ENCODE measurements around the gene PASK.

Gene PASK

GRCh38 chr2:241081643-241082340, 67.5 kb downstream of the PASK start:
- no peak for DNase-seq (ENCODE audit: low spot score)

DNA sequence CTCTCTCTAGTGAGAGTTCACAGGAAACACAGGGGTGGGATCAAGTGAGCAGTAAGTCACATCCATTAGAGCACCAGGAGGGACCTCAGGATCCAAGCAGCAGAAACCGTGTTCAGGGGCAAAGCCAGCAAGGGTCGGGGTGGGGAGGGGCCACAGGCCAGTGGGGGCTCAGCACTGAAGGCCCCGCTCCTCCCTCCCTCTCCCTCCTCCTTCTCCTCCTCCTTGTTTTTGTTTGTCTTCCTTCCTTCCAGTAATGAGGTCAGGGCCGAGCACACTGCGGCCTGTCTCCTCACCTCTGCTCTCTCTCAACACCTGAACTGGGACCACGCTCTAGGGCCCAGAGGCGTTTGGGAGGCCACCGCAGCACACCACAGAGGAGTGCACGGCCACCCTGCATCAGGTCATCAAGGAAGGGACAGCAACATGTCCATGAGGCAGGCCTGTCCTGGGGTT, 68.1 kb downstream of the PASK start:
- no peak for DNase-seq (ENCODE audit: low spot score)

GRCh38 chr2:241080405-241081189, 68.7 kb downstream of the PASK start:
- no peak for DNase-seq (ENCODE audit: low spot score)

GRCh38 chr2:241074901-241075540, 74.3 kb downstream of the PASK start:
- no peak for DNase-seq (ENCODE audit: low spot score)

DNA sequence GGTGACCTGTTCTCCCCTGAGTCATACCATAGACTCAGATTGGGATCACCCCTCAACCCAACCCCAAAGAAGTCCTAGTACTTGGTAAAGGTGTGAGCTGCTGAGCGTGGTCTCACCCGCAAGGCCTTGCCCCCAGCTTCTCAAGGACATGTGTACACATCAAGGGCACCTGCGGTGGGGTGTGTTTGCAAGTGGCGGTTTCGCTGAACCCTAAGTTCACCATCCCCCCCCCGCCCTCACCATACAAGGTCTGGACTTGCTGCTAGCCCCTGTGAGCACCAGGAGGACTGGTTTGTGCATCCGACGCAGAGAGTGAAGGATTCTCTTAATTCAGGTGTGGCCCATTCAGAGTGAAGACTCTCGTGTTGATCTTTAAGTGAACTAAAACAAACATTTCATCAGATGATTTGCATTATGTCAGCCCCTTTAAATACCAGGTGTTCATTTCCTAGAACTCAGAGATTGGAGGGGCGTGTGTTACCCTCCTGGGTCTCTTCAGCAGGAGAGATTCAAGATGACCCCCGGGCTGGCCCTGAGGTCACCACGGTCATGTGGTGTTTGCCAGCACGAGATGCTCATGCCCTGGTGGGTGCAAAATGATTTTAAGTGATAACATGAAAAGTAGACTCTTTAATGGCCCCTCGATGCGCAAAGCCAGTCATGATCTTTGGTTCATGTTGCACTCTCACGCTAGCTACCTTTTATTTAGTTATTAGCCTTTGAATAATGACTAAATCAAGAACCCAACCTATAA, 75.0 kb downstream of the PASK start:
- DNase-seq (ENCODE audit: low spot score) = no peak

- DNase-seq (ENCODE audit: low spot score) = no peak
Measured at GRCh38 chr2:241073166-241074064, 75.9 kb downstream of the PASK start.

DNA sequence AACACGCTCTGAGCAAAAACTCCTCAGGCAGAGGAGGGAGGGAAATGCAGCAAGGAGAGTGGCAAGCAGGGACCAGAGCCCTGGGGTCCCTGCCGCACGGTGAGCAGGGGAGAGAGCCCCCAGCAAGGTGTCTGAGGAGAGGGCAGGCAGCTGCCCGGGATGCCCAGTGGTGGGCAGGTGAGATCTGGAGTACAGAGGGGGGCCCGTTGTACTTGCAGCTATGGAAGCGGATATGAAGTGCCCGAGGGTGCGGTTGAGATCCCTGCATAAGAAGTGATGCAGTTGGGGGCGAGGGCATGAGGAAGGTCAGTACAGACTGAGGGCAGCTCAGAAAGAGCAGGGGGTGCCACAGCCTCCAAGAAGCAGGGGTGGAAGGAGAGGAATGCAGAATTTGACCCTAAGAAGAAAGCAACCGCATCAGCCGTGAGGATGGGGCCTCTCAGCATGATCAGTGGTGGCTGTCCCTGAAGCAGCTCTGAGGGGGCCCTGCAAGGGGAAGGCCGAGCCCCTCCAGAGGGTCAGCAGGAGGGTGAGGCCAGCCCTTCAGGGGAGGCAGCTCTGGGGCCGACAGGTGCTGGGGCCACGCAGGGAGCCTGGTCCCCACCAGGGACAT, 76.6 kb downstream of the PASK start:
- DNase-seq (ENCODE audit: low spot score) = no peak

DNA sequence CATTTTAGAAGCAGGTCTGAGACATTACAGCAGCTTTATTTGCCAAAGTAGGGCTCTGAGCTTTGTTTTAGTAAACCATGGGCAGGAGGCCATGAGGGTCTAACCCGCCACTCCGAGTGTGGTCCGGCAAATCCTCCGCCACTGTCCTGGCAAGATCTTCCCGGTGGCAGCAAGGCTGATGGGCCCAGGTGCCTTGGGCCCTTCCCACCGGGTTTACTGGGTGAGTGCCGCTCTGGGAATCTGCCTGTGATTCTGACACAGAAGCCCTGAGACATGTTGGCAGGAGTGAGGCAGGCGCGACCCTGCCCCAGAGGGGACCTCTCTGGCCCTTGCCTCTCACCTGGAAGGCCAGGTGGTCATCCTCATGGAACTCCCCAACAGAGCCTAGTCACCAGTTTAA, 77.1 kb downstream of the PASK start:
- no peak for DNase-seq (ENCODE audit: low spot score)

- no peak for DNase-seq (ENCODE audit: low spot score)
Measured at GRCh38 chr2:241071677-241072111, 77.6 kb downstream of the PASK start.

DNA sequence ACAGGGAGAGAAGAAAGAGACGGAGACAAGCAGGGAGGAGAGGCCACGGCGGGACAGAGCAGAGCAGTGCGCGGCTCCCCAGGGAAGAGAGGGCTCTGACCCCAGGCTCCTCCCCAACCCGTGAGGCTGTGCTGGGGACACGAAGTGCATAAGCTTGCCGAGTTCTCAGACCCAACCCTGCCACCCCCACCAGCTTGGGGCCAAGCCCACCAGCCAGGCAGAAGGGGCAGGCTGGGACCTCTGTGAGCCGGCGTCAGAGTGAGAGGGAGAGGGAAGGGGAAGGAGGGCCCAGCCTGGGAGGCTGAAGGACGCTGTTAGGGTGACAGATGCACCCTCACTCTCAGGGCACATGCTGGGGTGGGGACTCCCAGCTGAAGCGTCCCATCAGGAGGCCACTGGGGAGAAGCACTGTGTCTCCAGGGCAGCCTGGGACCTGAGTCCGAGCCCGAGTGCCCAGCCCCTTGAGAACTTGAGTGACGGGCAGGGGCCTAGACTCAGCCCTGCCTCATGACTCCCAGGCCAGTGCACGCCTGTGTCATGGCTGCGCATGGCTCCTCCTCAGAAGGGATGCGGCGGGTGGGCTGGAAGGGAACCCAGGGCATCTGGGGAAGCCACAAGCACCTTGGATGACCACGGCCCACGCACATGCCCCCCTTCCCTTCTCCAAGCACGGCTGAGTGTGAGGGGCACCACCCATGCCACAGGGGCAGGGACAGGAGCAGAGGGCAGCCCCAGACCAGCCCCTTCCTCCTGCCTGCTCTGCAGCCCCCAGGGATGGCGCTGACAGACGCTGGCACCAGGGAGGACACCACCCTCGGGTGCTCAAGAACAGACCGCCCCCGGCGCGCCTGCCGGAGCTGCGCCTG, 78.2 kb downstream of the PASK start:
- DNase-seq (ENCODE audit: low spot score) = no peak

GRCh38 chr2:241070361-241070760, 78.9 kb downstream of the PASK start:
- no peak for DNase-seq (ENCODE audit: low spot score)

- no peak for DNase-seq (ENCODE audit: low spot score)
Measured at GRCh38 chr2:241069821-241070281, 79.4 kb downstream of the PASK start.

DNA sequence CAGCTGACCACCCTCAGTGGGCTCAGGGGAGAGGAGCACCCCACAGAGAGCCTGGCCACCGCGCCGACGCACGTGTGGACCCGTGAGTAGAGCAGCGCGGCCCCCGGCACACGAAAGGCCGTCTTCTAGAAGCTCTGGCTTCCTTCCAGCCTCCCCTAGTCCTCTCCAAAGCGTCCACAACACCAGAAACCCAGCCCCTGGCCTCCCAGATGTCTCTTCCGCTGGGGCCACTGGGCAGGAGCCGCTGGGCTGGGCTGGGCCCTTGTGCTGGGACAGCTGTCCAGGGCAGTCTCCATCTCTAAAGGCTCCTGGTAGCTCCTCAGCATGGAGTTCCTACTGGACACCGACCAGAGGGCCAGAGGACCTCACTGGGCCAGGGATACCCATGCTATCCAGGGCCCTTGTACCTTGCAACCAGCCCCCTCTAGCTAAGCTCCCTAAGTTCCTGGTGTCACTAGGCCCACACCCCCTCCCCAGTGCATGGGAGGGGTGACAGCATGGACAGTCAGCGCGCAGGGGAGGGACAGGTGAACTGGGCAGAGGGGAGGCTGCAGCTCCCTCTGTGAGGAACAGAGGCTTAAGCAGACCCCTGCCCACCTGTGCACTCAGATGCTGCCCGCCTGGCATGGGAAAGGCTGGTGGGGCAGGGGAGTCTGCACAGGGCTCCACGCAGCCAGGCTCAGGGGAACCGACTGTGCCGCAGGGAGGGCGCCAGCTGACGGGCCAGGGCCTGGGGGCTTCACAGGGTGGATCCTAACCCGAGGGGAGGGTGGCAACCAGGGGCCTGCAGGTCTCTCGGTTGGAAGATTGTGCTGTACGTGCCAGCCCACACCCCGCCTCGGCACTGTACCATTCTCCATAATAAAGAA, 80.1 kb downstream of the PASK start:
- DNase-seq (ENCODE audit: low spot score) = no peak

- no peak for DNase-seq (ENCODE audit: low spot score)
Measured at GRCh38 chr2:241068136-241068941, 80.9 kb downstream of the PASK start.

DNA sequence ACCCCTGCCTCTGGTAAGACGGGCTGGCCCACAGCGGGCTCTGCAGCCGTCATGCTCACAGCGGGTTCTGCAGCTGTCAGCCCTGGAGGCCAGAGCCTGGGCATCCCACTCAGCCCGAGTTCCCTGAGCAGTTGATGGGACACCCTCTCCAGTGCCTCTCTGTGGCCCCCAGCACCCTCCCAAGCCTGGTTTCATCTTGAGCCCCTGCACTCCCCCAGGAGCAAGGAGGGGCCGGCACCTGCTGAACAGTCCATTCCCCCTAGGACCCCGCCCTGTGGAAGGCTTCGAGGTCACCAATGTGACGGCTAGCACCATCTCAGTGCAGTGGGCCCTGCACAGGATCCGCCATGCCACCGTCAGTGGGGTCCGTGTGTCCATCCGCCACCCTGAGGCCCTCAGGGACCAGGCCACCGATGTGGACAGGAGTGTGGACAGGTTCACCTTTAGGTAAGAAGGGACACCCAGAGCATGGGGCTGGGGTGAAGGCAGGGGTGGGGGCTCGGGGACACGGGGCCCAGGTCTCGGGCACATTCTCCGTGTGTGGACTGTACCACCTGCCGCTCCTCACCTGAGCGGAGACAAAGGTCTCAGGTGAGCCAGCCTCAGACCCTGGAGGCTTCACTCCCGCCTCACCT, 81.7 kb downstream of the PASK start:
- no peak for DNase-seq (ENCODE audit: low spot score)

- DNase-seq (ENCODE audit: low spot score) = no peak
Measured at GRCh38 chr2:241066893-241067341, 82.4 kb downstream of the PASK start.

Measured in left forelimb (tissue), 1 donor.